ENCODE data around the gene MUC4.
A peak's percentile ranks its signal among the peaks of the same experiment; 100 is the strongest.

DNA sequence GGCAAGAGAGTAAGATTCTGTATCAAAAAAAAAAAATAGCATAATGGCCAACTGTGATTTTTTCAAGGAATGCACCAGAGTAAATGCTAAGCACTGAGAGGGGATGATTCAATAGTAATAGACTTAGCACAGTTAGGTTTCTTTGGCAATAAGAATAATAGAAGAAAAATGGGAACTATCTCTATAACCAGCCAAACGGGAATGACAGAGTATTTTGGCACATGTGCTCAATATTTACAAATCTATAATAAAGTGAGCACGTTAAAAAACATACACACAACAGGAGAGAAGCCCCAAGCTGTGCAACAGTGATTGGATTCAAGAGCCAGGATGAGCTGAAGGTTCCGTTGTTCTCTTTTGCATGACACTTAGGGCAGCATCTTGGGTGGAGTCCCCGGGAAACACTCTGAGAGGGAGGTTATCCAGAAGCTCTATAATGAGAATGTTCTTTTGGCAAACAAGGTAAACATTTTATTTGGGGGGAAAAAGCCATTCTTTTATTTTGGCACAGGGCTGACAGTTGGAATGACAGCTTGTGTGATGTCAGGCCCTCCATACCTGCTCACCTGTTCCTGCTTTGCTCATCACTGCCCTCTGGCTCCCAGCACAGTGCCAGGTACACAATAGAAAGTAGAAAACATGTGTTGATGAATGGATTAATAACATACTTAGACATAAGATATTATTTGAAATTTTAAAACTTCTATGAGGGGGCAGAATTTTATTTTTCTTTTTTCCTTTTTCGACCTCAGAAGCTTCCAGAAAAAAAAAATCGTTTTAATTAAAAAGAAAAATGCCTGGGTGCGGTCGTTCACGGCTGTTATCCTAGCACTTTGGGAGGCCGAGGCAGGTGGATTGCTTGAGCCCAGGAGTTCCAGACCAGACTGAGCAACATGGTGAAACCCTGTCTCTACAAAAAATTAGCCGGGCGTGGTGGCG, 44.0 kb upstream of the MUC4 start:
- TF ChIP-seq, protein P1, sequence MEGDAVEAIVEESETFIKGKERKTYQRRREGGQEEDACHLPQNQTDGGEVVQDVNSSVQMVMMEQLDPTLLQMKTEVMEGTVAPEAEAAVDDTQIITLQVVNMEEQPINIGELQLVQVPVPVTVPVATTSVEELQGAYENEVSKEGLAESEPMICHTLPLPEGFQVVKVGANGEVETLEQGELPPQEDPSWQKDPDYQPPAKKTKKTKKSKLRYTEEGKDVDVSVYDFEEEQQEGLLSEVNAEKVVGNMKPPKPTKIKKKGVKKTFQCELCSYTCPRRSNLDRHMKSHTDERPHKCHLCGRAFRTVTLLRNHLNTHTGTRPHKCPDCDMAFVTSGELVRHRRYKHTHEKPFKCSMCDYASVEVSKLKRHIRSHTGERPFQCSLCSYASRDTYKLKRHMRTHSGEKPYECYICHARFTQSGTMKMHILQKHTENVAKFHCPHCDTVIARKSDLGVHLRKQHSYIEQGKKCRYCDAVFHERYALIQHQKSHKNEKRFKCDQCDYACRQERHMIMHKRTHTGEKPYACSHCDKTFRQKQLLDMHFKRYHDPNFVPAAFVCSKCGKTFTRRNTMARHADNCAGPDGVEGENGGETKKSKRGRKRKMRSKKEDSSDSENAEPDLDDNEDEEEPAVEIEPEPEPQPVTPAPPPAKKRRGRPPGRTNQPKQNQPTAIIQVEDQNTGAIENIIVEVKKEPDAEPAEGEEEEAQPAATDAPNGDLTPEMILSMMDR (IDR thresholded peaks at IDR 0.05), result peak in 4 of 6 experiments; percentile 5 to 50 (median 39)
- TF ChIP-seq POLR2A (IDR thresholded peaks at IDR 0.05), result no peak

Data from Peyer's patch (tissue), 4 donors.